HG02870 (cell line): ENCODE results near the gene GRIA3.
"Not testable (repeated sequence)": the region's sequence is repeated elsewhere in the genome, so short reads cannot be mapped to it uniquely, and the experiment has no call there.

Source experiments
- ATAC-seq: cut with Tn5 transposase; IDR thresholded peaks from one replicate; pipeline ENCODE4 v1.9.1; 2021; ENCODE audit warnings: mild to moderate bottlenecking, moderate library complexity; ENCODE audit not compliant: unreplicated experiment

Gene GRIA3

DNA sequence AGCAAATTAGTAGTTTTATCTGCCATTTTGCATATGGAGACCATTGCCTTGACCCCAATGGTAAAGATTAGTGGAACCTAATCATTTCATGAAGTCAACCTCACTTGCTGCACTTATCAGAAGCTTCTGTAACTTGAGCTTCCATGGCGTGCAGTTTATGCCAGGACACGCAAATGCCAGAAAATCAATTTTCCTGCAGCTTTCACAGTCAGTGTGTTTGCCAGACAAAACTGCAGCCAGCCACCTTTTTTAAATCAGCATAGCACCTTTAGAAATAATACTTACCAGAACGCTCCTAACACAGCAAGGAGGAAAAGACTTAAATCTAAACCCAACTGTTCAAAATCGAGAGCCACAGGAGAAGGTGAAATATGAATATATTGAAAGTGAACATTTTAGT lies 265.3 kb downstream of the GRIA3 start:
- no peak for ATAC-seq

DNA sequence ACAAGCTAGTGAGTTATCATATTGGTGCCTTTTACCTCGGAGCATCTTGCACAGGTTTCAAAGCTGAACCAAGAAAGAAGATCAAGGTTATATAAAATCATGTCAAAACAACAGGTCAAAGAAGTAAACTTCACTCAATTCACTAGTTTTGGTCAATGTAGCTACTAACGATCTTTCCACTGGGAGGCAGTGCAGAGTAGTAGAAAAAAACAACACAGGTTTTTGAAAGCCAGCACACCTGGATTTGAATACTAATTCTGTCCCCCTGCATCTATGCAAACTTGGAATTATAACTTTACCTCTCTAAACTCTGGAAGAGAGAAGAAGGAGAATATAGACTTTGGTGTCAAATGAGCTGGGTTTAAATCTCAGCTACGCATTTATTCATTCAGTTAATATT lies 266.1 kb downstream of the GRIA3 start:
- ATAC-seq = no peak

DNA sequence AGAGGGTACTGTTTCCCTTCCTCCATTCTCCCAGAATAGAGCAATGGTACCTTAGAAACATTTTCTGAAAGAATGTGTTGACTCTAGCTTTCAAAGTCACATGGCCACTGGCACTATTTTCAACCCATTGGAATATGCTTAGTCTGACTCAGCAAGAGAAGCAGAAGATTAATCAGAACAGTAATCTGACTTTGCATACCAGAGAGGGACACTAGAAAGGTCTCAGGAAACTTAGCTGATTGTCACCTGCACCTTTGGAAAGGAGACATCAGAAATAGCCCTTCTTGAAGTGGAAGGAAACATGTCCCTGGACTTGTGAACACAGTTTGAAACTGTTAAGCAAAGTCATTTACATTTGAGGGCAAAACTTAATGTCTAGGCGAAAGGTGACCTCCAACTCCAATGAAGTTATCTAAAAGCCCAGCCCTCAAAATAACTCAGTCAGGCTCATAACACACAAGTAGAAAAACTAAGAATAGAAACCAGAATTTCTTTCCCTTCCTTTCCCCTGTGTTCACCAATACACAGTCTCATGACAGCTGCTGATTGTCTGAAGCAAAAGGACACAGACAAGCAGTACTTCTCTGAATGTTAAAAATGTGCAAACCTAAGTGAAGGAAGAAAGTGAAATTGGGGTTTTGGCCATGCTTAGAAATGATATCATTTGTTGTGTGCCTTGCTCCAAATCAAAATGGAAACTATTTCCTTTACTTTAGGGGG lies 270.8 kb downstream of the GRIA3 start:
- ATAC-seq = peak; percentile 66

DNA sequence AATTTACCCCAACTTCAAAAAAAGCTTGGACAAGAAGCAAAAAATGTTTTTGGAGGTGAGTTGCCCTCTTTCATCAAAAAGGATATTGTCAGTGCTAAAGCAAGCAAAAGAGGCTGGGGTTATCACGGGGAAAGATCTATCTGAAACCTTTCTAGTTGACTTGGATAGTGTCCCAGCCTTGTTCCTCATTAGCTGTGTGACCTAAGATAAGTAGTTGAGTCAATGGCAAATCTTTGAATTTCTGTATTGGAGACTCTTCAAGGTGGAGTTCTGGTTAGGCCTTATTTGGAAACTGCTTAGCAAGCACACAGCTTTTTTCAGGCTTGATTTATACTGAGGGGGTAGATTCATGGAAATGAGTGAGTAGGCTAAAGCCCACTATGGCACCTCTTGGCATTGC lies 271.6 kb downstream of the GRIA3 start:
- ATAC-seq = no peak

DNA sequence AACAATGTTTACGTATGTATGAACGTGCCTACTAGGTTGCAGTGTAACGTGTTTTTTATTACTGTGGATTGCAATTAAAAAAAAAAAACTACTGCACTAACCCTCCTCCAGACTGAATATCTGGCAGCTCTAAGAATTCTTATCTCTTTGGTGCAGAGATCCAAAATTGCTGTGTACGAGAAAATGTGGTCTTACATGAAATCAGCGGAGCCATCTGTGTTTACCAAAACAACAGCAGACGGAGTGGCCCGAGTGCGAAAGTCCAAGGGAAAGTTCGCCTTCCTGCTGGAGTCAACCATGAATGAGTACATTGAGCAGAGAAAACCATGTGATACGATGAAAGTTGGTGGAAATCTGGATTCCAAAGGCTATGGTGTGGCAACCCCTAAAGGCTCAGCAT lies 280.6 kb downstream of the GRIA3 start:
- no peak for ATAC-seq

DNA sequence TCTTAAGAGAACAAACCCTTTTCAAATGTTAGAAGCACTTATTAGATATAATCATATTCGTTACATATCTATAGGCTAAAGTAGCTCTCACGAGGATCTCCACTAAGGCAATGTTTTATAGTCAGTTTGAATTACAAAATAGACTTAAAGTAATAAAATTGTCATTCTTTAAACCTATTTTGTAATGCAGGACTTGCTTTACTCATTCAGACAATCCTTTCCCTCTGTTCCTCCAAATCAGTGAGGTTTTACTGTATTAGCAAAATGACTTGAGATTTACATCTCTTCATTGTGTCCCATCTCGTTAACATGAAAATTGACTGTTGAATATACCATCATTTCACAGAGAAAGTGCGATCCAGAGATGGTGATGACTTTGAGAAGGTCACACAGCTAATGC lies 284.4 kb downstream of the GRIA3 start:
- no peak for ATAC-seq

DNA sequence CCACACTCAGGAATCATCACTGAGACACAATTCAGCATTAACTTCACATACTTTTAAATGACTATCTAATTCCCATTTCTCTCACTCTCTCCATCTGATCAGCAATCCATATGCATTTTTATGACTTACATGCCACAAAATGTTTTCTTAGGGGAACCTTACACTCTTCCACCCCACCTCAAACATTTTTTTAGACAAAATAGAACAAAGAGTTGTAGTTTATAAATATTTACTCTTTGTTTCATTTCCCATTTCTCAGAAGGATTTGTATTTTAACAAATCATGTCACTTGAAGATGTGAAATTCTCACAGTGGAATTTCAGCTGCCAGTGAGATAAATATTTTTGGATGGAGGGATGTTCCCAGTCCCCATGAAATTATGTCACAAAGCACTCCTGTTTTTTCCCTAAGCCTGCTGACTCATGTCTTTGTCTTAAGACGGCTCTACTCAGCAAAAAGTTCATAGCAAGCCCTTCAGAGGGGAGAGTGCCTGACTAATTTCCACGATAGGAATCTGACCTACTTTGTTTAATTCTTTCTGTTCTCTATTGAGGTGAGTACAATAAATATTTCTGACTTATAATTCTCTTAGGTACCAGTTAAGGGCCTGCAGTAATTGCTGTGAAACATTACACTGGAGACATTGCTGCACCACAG lies 291.1 kb downstream of the GRIA3 start:
- ATAC-seq = peak; percentile 42

DNA sequence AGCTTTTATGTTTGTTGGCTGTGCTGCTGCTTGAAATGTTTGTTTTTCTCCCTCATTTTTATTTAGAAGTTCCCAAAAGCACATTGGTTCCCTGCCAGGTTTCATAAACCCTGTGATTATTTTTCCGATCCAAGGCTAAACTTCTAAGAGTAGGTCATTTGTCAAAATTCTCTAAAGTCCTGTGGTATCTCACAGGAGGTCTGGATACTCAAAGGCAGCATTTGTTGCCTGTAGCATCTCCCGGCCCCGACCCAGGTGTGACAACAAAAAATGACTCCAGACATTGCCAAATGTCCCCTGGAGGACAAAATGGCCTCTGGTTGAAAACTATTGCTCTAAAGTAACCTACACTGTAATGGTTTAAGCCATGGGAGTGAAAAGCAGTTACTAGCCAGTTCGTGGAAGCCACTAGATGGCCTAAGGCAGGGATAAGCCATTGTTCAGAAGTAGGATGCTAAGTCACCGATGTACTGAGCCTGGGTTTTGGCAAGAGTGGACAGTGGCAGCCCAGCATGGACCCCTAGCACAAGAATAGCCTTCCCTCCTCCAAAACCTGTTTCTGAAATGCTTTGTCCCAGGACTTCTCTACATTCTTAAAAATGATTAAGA lies 292.6 kb downstream of the GRIA3 start:
- no peak for ATAC-seq

DNA sequence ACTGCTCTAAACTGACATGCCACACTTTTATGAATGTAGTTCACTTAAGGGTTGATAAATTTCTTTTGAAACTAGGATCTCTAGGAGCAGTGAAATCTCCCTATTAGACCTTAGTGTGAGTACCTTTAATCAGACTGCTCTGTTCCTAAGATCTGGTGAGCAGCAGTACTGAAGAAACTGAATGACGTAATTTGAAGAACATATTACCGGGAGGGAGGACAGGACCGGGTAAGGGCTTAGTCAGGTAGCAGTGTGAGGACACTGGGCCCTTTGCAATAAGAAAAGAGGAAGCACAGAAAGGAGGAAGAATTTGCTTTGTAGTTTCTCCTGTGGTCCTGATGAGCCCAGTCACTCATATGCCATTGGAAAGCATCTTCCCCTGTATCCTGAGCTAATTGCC lies 293.6 kb downstream of the GRIA3 start:
- ATAC-seq = no peak

DNA sequence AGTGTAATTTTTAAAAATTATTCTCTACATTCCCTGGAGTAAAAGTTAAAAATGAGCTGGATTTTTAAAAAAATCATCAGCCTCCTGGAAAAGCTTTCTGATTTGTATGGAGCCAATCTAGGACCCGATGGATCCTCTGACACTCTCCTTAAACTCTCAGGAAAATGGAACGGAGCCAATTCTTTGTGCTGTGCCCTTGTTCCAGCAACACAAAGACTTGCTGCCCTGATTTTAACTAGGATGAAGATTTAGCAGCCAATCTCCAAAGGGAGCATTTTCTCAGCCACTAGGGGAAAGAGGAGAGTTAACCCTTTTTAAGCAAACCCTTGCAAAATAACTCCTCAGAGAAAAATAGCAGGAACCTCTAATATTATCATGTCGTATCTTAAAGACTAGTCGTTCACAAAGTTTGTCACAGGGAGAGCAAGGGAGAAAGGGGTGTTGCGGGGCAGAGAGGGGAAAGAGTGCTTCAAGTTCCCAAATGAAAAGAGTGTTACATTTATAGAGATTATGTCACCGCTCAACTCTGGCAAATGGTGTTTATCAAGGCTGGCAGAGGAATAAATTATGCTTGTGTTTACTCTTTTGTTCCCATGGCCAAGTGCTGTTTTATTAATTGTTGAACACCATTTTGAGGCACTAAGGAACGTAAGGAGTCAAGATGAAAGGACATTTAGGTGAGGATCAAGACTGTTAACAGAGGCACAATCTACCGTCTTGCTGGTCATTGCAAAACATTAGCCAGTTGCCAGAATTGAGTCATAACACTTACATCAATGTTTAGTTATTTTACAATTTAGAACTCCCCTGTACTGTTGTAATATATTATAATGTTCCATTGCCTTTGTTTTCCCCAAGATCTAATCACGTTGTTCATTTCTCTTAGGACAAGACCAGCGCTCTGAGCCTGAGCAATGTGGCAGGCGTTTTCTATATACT lies 298.1 kb downstream of the GRIA3 start:
- ATAC-seq = no peak

DNA sequence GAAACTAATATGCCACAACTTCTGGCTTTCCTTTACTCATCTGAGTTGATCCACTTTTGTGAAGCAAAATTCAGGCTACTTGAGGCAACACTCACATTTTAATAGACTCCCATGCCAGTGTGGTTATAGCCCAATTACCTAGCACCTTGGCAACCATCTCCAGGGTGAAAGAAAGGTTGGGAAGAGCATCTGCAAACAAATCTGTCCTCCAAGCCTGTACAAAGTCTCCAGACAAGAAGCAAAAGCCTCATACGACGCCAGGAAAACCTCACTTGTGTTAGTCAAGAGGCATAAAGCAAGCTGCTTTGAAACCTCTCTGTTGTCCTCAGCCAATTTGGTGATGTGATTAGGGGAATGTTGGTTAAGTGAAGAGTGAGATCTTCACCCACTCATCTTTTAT lies 302.2 kb downstream of the GRIA3 start:
- no peak for ATAC-seq

DNA sequence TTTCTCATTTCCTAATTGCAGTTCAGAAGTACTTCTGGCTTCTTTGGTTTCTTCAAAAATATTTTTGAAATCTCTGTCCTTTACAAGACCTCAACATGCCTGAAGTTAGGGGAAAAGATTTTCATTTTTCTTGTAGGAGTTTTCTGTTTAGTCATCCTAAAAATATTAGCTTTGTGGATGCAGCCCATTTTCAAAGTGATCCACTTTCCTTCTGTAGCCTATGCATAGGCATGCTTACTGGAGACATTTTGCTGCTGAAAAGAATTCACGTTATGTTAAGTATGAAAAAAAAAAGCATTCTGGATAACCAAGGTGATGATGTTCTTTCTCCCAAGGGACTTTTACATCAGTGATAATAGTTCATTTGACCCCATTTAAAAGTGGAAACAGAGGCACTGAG lies 303.2 kb downstream of the GRIA3 start:
- no peak for ATAC-seq

DNA sequence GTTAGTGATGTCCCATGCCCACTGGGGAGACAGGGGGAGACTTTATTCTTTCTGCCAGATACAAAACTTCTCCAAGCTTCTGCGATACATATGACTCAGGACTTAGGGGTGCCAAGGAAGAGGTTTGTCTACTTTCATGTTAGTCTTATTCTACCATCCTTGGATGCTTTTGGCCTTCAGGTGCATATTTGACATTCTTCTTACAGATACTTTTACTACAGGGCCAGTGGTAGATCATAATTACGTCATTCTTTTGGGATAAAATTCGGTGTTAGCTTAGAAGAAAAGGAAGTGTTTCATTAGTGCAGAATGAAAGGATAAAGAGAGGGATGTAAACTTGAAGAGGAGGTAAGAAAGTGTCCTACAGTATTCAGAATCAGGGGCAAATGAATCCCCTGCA lies 303.6 kb downstream of the GRIA3 start:
- no peak for ATAC-seq

DNA sequence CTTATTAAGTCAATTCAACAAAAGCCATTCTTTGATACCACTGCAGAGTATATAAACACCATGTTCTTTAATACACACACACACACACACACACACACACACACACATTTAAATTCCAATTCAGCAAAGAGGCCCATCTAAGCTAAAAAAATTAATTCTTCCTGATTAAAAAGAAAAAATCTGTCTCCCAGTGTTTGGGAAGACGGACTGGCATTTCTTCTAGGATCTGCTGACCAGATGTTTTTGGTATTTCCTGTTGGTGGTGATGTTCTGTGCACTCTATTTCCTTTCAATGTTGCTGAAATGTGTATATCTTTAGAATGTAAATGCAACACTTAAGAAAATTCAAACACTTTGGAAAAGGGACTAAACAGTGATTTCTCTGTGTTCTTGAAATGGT lies 304.9 kb downstream of the GRIA3 start:
- ATAC-seq = no peak

DNA sequence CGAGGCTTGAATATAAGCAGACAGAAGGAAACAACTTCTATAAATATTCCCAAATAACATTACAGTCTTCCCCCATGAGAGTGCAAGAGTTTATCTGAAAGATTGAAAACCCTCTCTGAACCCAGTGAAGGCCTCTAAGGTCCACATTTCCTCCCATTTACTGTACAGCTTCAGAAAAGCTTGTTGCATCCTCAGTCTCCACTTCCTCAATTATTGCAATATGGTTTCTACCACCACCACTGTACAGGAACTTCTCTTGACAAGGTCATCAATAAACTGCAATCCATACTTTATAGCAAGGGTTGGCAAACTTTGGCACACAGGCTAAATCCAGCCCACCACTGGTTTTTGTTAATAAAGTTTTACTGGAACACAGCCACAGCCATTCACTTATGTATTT lies 309.8 kb downstream of the GRIA3 start:
- no peak for ATAC-seq

DNA sequence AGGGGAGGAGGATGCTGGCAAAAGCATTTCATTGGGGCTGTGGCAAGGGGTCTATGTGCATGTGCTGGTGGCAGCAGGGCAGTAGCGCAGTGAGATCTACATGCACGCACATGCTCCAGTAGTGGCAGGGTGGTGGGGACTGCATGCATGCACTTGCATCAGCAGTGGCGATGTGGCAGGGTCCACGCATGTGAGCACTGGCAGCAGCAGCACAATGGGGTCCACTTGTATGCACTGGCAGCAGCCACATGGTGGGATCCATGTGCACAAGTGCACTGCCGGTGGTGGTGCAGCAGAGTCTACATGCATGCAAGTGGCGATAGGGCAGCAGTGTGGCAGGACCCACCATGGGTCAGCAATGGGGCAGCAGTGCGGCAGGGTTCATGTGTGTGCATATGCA lies 315.7 kb downstream of the GRIA3 start:
- no peak for ATAC-seq

DNA sequence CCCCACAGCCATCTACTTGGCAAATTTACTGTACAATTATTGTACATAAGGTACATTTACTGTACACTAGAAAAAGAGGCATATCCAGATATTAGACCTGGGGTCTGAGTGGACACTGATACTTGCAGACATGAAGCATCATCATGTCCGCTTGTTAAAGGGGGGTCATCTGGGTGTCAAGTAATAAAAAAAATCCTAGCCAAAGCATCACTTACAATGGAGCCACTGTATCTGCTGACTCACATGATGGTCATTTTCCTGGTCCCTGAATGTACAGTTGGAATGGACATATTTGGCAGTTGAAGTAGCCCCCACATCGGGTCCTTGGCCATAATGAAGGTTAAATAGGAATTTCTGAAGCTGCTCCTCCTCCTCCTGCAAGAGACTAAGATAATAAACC lies 320.0 kb downstream of the GRIA3 start:
- no peak for ATAC-seq

DNA sequence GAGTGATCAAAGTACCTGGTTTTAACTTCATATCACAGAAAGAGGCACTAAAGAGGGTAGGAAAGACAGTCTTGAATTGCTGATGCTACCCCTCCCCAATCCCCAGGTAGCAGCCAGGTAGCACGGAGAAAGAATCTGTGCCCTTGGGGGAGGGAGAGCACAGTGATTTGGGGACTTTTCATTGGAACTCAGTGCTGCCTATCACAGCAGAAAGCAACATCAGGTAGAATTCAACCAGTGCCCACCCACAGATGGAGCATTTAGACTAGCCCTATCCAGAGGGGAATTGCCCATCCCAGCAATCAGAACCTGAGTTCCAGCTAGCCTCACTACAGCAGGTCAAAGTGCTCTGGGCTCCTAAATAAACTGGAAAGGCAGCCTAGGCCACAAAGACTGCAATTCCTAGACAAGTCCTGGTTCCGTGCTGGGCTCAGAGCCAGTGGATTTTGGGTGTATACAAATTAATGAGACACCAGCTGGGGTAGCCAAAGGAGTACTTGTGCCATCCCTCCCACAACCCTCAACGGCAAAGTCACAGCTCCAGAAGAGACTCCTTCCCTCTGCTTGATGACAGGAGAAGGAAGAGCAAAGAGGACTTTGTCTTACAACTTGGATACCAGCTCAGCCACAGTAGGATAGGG lies 320.7 kb downstream of the GRIA3 start:
- no peak for ATAC-seq

DNA sequence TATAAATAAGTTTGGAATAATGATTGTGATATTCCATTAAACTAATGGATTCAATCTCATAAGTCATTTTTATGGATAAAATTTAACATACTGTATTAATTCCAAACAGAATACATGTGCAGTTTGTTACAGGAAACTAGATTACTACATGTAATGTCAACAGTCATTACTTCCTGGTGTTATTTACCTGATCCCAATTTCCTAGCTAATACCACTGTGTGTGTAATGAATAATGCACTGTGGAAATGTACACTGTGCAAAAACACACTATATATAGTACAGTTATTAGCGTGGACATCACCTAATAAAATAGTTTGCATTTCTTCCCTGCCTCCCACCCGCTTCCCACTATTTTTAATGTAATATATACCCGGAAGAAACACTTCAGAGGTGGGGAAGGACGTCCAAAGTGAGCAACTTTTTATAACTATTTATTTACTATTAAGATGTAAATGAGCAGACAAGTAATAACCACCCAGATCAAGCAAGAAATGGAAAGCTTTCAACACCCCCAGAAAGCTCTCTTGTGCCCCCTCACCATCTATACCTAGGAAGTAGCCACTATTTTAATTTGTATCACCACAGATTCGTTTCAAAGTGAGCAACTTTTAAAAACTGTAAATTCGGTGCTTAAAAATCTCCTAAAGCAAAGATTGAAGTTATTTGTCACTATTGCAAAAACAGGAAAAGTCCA lies 329.7 kb downstream of the GRIA3 start:
- ATAC-seq = no peak

DNA sequence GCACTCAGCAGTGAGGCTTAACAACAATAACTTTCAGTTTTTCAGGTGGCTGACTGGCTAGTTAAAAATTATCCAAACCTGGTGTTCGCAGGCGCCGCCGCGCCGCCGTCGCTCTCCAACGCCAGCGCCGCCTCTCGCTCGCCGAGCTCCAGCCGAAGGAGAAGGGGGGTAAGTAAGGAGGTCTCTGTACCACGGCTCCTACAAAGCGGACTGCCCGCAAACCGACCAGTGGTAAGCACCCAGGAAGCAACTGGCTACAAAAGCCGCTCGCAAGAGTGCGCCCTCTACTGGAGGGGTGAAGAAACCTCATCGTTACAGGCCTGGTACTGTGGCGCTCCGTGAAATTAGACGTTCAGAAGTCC lies 330.2 kb downstream of the GRIA3 start:
- not testable (repeated sequence) for ATAC-seq
